Mesodermal cell (in vitro differentiated cells): ENCODE measurements around the gene IDUA.

Experiments used
- H3K27ac ChIP-seq: 2 replicates; pipeline ENCODE4 v1.7.0; 2013; ENCODE audit warnings: mild to moderate bottlenecking, low read depth, low read length, moderate library complexity; ENCODE audit not compliant: severe bottlenecking
- H3K36me3 ChIP-seq: 2 replicates; pipeline ENCODE4 v1.7.1; 2013; ENCODE audit warnings: mild to moderate bottlenecking, low read length, moderate library complexity; ENCODE audit not compliant: control insufficient read depth, insufficient read depth
- H3K4me1 ChIP-seq: one replicate; pipeline ENCODE4 v1.7.1; 2013; ENCODE audit warnings: mild to moderate bottlenecking, low read length; ENCODE audit not compliant: insufficient read depth, control insufficient read depth, poor library complexity, severe bottlenecking
- H3K4me3 ChIP-seq: 2 replicates; pipeline ENCODE4 v1.7.0; 2013; ENCODE audit warnings: low read length, control low read depth, mild to moderate bottlenecking; ENCODE audit not compliant: insufficient read depth, poor library complexity, severe bottlenecking; ENCODE audit errors: extremely low read depth
- H3K9me3 ChIP-seq: 2 replicates; pipeline ENCODE4 v1.7.1; 2013; ENCODE audit warnings: mild to moderate bottlenecking, low read length, moderate library complexity; ENCODE audit not compliant: control insufficient read depth
- WGBS, 2 experiments: methylation state at CpG; one replicate each; pipeline ENCODE4 v1.1.5; 2013; ENCODE audit warnings: missing lambda C conversion rate in 2 of 2; ENCODE audit not compliant: insufficient coverage in 2 of 2; 5-methylcytosine and 5-hydroxymethylcytosine counted together

Gene IDUA

DNA sequence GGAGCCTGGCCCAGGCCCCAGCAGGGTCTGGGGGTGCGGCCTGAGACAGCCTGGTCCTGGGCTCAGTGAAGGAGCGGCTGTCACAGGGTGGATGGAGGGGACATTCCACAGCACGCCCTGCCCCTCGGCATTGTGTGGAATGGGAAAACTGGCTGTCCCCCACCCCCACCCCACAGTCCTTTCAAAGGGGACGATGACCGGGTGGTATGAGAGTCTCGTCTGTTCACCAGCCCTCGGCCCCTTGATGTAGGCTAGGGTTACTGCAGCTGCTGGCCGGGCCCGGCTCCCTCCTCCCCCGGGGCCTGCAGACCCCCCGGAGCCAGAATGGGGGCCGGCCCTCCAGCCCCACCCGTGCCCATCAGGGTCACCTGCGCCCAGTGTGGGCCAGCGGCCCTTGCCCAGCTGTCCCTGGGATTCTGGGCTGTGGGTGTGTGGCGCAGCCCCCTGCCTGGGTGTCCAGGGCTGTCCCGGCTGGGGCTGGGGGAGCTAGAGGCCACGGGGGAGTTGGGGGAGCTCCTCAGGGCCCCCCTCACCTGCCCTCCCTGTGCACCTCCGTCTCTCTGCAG lies 36.3 kb downstream of the IDUA start:
- no peak overlapping the region for H3K27ac ChIP-seq
- WGBS, 2 experiments: 87 to 90% methylated on average over 11 to 14 of the region's 20 CpGs
- H3K4me3 ChIP-seq: no peak overlapping the region
- peaks cover 16% of the 10 kb centered on the region for H3K36me3 ChIP-seq
- no peaks in the 10 kb centered on the region for H3K9me3 ChIP-seq
- peaks cover 17% of the 10 kb centered on the region for H3K4me1 ChIP-seq

- H3K4me1 ChIP-seq: peaks cover 10% of the 10 kb centered on the region
Observed at GRCh38 chr4:1023895-1024740, 37.3 kb downstream of the IDUA start.

DNA sequence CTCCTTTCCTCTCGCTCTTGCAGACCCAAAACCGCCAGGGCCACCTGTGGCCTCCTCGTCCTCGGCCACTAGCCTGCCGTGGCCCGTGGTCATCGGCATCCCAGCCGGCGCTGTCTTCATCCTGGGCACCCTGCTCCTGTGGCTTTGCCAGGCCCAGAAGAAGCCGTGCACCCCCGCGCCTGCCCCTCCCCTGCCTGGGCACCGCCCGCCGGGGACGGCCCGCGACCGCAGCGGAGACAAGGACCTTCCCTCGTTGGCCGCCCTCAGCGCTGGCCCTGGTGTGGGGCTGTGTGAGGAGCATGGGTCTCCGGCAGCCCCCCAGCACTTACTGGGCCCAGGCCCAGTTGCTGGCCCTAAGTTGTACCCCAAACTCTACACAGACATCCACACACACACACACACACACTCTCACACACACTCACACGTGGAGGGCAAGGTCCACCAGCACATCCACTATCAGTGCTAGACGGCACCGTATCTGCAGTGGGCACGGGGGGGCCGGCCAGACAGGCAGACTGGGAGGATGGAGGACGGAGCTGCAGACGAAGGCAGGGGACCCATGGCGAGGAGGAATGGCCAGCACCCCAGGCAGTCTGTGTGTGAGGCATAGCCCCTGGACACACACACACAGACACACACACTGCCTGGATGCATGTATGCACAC lies 38.2 kb downstream of the IDUA start:
- H3K36me3 ChIP-seq: peaks cover 16% of the 10 kb centered on the region
- H3K9me3 ChIP-seq: no peaks in the 10 kb centered on the region
- 94 to 98% methylated on average over 13 to 23 of the region's 32 CpGs for WGBS, 2 experiments
- H3K4me1 ChIP-seq: peaks cover 4% of the 10 kb centered on the region
- H3K27ac ChIP-seq: no peak overlapping the region
- no peak overlapping the region for H3K4me3 ChIP-seq

More at GRCh38 chr4:1023895-1024740, 37.3 kb downstream of the IDUA start:
- no peak overlapping the region for H3K27ac ChIP-seq
- no peaks in the 10 kb centered on the region for H3K9me3 ChIP-seq
- no peak overlapping the region for H3K4me3 ChIP-seq
- 96% methylated on average over 57 to 61 of the region's 83 CpGs for WGBS, 2 experiments
- peaks cover 16% of the 10 kb centered on the region for H3K36me3 ChIP-seq

DNA sequence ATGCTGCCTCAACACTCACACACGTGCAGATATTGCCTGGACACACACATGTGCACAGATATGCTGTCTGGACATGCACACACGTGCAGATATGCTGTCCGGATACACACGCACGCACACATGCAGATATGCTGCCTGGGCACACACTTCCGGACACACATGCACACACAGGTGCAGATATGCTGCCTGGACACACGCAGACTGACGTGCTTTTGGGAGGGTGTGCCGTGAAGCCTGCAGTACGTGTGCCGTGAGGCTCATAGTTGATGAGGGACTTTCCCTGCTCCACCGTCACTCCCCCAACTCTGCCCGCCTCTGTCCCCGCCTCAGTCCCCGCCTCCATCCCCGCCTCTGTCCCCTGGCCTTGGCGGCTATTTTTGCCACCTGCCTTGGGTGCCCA lies 39.3 kb downstream of the IDUA start:
- 62 to 64% methylated on average over 16 to 17 of the region's 17 CpGs for WGBS, 2 experiments
- Histone ChIP-seq H3K36me3 (peaks cover 16% of the 10 kb centered on the region), H3K4me3 (no peak overlapping the region), H3K9me3 (no peaks in the 10 kb centered on the region), H3K27ac (no peak overlapping the region), H3K4me1 (no peaks in the 10 kb centered on the region)

DNA sequence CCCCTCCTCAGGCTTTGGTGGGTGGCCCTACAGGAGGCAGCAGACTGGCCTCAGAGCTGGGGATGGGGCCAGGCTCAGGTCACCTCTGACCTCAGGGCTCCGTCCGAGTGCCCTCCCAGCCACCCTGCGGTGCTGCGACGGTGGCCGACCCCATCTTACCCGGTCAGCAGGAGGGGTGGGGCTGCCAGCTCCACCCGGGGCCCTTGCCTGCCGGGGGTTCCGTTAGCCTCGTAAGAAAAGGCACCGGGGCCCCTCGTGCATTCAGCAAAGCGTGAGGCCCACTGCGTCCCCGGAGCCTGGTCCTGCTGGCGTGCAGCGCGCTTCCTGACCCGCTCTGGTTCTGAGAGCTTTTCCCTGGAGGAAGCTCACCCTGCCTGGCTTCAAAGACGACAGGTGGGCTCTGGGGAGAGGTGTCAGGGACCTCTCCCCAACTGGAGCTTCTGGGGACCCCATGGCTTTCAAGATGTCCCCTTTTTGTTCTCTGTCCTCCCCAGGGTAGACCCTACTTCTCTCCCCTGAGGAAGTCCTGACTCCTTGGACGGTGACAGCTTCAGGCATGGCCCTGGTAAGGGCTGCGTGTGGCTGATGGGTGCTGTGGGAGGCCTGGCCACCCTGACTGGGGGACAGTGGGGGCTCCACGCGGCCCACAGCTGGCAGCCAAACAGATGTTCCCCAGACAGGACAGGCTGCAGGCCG lies 40.5 kb downstream of the IDUA start:
- peaks cover 16% of the 10 kb centered on the region for H3K36me3 ChIP-seq
- no peaks in the 10 kb centered on the region for H3K4me1 ChIP-seq
- WGBS, 2 experiments: 84 to 85% methylated on average over 24 to 26 of the region's 26 CpGs
- no peak overlapping the region for H3K4me3 ChIP-seq
- no peaks in the 10 kb centered on the region for H3K9me3 ChIP-seq
- no peak overlapping the region for H3K27ac ChIP-seq

- H3K4me1 ChIP-seq: no peaks in the 10 kb centered on the region
- H3K36me3 ChIP-seq: peaks cover 16% of the 10 kb centered on the region
- H3K27ac ChIP-seq: no peak overlapping the region
- 77 to 81% methylated on average over 8 to 9 of the region's 9 CpGs for WGBS, 2 experiments
- no peak overlapping the region for H3K4me3 ChIP-seq
- H3K9me3 ChIP-seq: no peaks in the 10 kb centered on the region
Observed at GRCh38 chr4:1027915-1028238, 41.0 kb downstream of the IDUA start.

- H3K9me3 ChIP-seq: no peaks in the 10 kb centered on the region
- H3K36me3 ChIP-seq: peaks cover 16% of the 10 kb centered on the region
- WGBS, 2 experiments: 90 to 93% methylated on average over 20 to 28 of the region's 36 CpGs
- no peak overlapping the region for H3K4me3 ChIP-seq
- H3K4me1 ChIP-seq: peaks cover 2% of the 10 kb centered on the region
- H3K27ac ChIP-seq: no peak overlapping the region
Observed at GRCh38 chr4:1028574-1029220, 41.9 kb downstream of the IDUA start.

GRCh38 chr4:1029529-1029928 lies 42.7 kb downstream of the IDUA start:
- no peak overlapping the region for H3K4me3 ChIP-seq
- H3K36me3 ChIP-seq: peaks cover 12% of the 10 kb centered on the region
- peaks cover 8% of the 10 kb centered on the region for H3K4me1 ChIP-seq
- 94 to 97% methylated on average over 13 to 16 of the region's 17 CpGs for WGBS, 2 experiments
- no peaks in the 10 kb centered on the region for H3K9me3 ChIP-seq
- H3K27ac ChIP-seq: no peak overlapping the region

GRCh38 chr4:1030031-1030430 lies 43.2 kb downstream of the IDUA start:
- no peak overlapping the region for H3K4me3 ChIP-seq
- peaks cover 9% of the 10 kb centered on the region for H3K36me3 ChIP-seq
- no peak overlapping the region for H3K27ac ChIP-seq
- peaks cover 8% of the 10 kb centered on the region for H3K4me1 ChIP-seq
- WGBS, 2 experiments: 91 to 92% methylated on average over 5 to 6 of the region's 12 CpGs
- no peaks in the 10 kb centered on the region for H3K9me3 ChIP-seq

- Histone ChIP-seq H3K4me3 (no peak overlapping the region), H3K4me1 (peaks cover 8% of the 10 kb centered on the region), H3K36me3 (peaks cover 5% of the 10 kb centered on the region), H3K9me3 (no peaks in the 10 kb centered on the region), H3K27ac (no peak overlapping the region)
- 85 to 87% methylated on average over 14 of the region's 16 CpGs for WGBS, 2 experiments
Observed at GRCh38 chr4:1030559-1030958, 43.7 kb downstream of the IDUA start.
